Measurements from ENCODE around the gene CLDND2. TPM values are rescaled to one million over a fixed set of nuclear protein-coding genes. Genes with fewer than 3 reads are reported as not detected.
"Not testable (repeated sequence)": the region's sequence is repeated elsewhere in the genome, so short reads cannot be mapped to it uniquely, and the experiment has no call there.

CLDND2 gene
- total RNA-seq, 4 donors from 2014 or later: not detected

DNA sequence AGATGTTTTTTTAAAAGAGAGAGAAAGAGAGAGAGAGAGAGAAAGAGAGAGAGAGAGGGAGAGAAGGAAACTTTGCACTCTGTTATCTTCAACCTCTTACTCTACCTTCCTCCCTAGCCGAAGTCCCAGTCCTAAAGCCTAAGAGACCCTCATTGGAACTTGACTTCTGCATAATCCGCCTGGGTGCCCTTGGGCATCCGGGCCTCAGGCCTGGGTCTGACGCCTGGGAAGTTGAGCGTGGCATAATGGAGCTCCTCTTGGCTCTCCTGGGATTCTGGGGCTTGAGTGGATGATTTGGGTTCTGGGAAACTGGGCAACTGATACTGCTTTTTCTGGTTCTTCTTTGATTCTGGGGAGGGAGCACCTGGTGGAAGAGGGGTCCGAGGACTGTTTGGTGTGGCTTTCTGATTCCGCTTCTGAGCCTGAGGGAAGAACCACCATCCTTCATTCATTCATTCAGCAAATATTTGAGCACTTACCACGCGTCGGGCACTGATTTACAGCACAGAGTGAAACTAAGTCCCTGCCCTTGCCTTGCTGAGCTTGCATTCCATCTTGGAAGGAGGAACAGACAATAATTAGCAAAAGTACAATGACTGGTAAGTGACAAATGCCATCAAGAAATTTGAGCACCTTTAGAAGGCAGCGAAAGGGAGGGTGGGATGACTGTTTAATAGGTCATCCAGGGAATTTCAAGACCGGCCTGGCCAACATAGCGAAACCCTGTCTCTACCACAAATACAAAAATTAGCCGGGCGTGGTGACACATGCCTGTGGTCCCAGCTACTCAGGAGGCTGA is 42.3 kb upstream of the CLDND2 start:
- H3K4me1 ChIP-seq: no peaks in the 10 kb centered on the region
- no peak overlapping the region for H3K27ac ChIP-seq
- H3K9me3 ChIP-seq: no peaks in the 10 kb centered on the region
- intact Hi-C loops (cut with DNase I): no loop called here
- no peak for DNase-seq
- TF ChIP-seq POLR2A (IDR thresholded peaks at IDR 0.05): no peak
- TF ChIP-seq, protein P1, sequence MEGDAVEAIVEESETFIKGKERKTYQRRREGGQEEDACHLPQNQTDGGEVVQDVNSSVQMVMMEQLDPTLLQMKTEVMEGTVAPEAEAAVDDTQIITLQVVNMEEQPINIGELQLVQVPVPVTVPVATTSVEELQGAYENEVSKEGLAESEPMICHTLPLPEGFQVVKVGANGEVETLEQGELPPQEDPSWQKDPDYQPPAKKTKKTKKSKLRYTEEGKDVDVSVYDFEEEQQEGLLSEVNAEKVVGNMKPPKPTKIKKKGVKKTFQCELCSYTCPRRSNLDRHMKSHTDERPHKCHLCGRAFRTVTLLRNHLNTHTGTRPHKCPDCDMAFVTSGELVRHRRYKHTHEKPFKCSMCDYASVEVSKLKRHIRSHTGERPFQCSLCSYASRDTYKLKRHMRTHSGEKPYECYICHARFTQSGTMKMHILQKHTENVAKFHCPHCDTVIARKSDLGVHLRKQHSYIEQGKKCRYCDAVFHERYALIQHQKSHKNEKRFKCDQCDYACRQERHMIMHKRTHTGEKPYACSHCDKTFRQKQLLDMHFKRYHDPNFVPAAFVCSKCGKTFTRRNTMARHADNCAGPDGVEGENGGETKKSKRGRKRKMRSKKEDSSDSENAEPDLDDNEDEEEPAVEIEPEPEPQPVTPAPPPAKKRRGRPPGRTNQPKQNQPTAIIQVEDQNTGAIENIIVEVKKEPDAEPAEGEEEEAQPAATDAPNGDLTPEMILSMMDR (IDR thresholded peaks at IDR 0.05): no peak
- H3K4me3 ChIP-seq: no peak overlapping the region
- H3K27me3 ChIP-seq: peaks cover 0 to 10% (median 0%) of the 10 kb centered on the region in 4 donors
- 84 to 92% methylated on average over 14 to 15 of the region's 15 CpGs for WGBS, 2 donors
- H3K36me3 ChIP-seq: no peaks in the 10 kb centered on the region

DNA sequence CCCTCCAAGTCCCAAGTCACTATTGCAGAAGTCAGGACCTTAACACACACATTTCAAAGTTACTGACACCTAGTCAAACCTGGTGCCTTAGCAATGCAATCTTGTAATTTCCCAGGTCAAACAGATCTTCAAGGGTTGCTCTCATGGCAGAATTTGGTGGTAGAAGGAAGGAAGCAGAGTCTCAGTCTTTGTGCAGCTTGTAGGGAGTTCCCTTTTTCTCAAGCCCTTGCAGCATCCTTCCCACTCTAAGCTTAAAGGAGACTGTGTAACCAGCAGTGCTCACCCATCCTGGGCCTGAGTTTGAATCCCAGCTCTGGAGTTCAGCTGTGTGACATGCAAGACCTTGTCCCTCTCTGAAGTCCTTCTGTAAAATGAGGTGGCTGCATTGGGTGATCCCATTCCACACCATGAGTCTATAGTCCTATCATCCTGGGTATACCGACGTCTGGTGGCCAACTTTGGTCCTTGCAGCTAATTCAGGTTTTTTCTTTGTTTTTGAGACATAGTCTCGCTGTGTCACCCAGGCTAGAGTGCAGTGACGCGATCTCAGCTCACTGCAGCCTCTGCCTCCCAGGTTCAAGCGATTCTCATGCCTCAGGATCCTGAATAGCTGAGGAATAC is 38.8 kb upstream of the CLDND2 start:
- no peak for DNase-seq
- 37 to 39% methylated on average over 6 of the region's 6 CpGs for WGBS, 2 donors
- H3K27ac ChIP-seq: no peak overlapping the region

DNA sequence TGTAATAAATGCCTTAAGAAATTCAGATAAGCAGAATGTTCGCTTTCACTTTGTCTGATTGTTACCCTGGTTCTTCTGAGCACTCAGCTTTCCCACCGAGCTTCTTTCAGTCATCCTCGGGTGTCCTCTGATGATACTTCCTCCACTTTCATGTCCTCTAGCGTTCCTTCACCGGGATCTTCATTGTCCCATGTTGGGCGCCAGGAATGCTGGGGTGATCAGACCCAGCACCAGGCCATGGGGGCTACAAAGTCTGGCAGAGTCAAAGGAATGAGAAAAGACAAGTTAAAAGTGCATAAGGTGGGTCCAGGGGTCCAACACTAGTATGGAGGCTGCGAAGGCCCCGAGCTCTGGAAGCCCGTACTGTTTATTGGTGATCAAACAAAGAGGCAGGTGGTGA is 33.3 kb upstream of the CLDND2 start:
- 91 to 92% methylated on average over 8 to 9 of the region's 9 CpGs for WGBS, 2 donors
- Histone ChIP-seq H3K27me3 (peaks cover 0 to 7% (median 0%) of the 10 kb centered on the region in 4 donors), H3K36me3 (no peaks in the 10 kb centered on the region), H3K27ac (no peak overlapping the region), H3K9me3 (peaks cover 0 to 18% (median 11%) of the 10 kb centered on the region in 3 donors), H3K4me1 (peaks cover 0 to 9% (median 0%) of the 10 kb centered on the region in 3 donors), H3K4me3 (no peak overlapping the region)
- TF ChIP-seq POLR2A (IDR thresholded peaks at IDR 0.05): no peak
- TF ChIP-seq, protein P1 (IDR thresholded peaks at IDR 0.05): no peak
- intact Hi-C loops (cut with DNase I): loop anchor here (10.0 kb wide), 1 partner anchor 67 kb away; no protein-coding TSS in a partner anchor
- no peak for DNase-seq

More for the DNA sequence above, 38.8 kb upstream of the CLDND2 start:
- Histone ChIP-seq H3K36me3 (no peaks in the 10 kb centered on the region), H3K27me3 (peaks cover 0 to 7% (median 0%) of the 10 kb centered on the region in 4 donors), H3K4me1 (no peaks in the 10 kb centered on the region), H3K4me3 (no peak overlapping the region), H3K9me3 (peaks cover 0 to 4% (median 3%) of the 10 kb centered on the region in 3 donors)
- intact Hi-C loops (cut with DNase I): loop anchor here (10.0 kb wide), 1 partner anchor 73 kb away; no protein-coding TSS in a partner anchor
- no peak for TF ChIP-seq POLR2A (IDR thresholded peaks at IDR 0.05)
- TF ChIP-seq, protein P1 (IDR thresholded peaks at IDR 0.05): peak in 5 of 6 experiments; percentile 44 to 73 (median 57)

DNA sequence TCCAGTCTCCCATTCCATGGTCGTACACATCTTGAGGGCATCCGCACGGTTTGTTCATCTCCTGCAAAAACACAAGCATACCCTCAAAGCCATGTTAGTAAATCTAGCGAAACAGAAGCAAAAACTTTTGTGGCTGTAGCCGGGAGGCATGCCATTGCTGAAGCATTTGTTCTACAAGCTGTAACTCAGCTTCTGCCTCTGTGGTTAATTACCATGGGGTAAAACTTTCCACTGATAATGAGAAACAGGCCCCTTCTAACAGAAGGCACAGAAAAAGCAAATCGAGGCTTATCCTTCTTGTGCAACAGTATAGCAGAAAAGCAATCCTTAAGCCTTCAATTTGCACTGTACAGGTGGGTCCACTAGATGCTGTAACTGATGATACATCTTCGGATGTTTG is 31.1 kb upstream of the CLDND2 start:
- H3K27me3 ChIP-seq, H3K4me3 ChIP-seq, H3K27ac ChIP-seq, H3K36me3 ChIP-seq, DNase-seq: not testable (repeated sequence)
- Histone ChIP-seq H3K4me1 (peaks cover 0 to 25% (median under 1%) of the 10 kb centered on the region in 3 donors), H3K9me3 (peaks cover 0 to 18% (median 11%) of the 10 kb centered on the region in 3 donors)
- intact Hi-C loops (cut with DNase I): loop anchor here (10.0 kb wide), 1 partner anchor 65 kb away; no protein-coding TSS in a partner anchor
- WGBS, 2 donors: 82 to 83% methylated on average over 7 of the region's 7 CpGs

DNA sequence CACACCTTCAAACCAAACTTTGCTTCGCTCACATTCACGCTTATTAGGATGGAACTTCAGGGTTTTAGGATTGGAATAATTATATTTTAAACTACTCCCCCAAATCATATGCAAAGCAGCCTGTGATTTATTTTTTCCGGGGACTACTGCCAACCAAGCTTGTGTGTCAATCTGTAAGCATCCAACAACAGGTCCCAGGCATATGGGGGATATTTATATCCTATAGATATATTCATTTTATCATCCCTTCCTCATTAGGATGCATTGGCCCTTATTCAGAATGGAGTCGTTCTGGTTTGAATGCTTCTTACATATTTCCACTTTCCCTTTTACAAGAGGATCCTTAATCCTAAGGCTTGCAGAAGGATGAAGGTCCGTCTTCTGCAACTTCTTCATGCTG is 30.4 kb upstream of the CLDND2 start:
- Histone ChIP-seq H3K27ac (no peak overlapping the region), H3K4me3 (no peak overlapping the region), H3K27me3 (no peaks in the 10 kb centered on the region), H3K36me3 (no peaks in the 10 kb centered on the region), H3K9me3 (peaks cover 0 to 18% (median 11%) of the 10 kb centered on the region in 3 donors), H3K4me1 (peaks cover 5 to 32% (median 7%) of the 10 kb centered on the region in 3 donors)
- 88 to 89% methylated on average over 5 of the region's 5 CpGs for WGBS, 2 donors
- intact Hi-C loops (cut with DNase I): no loop called here
- TF ChIP-seq, protein P1 (IDR thresholded peaks at IDR 0.05): no peak
- TF ChIP-seq POLR2A (IDR thresholded peaks at IDR 0.05): no peak
- no peak for DNase-seq

Measured in esophagus squamous epithelium (tissue), 5 donors.